IPS DF 6.9 (cell line): ENCODE results near the gene SPAG6.

Experiments used
- DNase-seq: peaks from one replicate; pipeline ENCODE4 v3.0.0-alpha.2; 2013; ENCODE audit warnings: low read depth, low spot score
- H3K27ac ChIP-seq: one replicate; pipeline ENCODE4 v1.5.1; 2013; ENCODE audit warnings: low read length, control low read depth
- H3K27me3 ChIP-seq: 2 replicates; pipeline ENCODE4 v1.6.1; 2013; ENCODE audit warnings: mild to moderate bottlenecking, low read length; ENCODE audit not compliant: control insufficient read depth, insufficient read depth
- H3K36me3 ChIP-seq: 2 replicates; pipeline ENCODE4 v1.6.1; 2013; ENCODE audit warnings: low read length; ENCODE audit not compliant: control insufficient read depth, insufficient read depth
- H3K4me1 ChIP-seq: 2 replicates; pipeline ENCODE4 v1.6.1; 2013; ENCODE audit warnings: low read length; ENCODE audit not compliant: control insufficient read depth, insufficient read depth
- H3K4me3 ChIP-seq: 2 replicates; pipeline ENCODE4 v1.5.1; 2013; ENCODE audit warnings: mild to moderate bottlenecking, low read length
- H3K9me3 ChIP-seq: 2 replicates; pipeline ENCODE4 v1.6.1; 2013; ENCODE audit warnings: low read length, inconsistent platforms; ENCODE audit not compliant: control insufficient read depth, insufficient read depth
- WGBS: extraction: QIAGEN DNeasy Blood & Tissue Kit; methylation state at CpG from one replicate; pipeline ENCODE4 v1.1.7; 2013; ENCODE audit warnings: mixed read lengths, missing lambda C conversion rate; ENCODE audit not compliant: insufficient read length, insufficient coverage; 5-methylcytosine and 5-hydroxymethylcytosine counted together

Gene SPAG6

DNA sequence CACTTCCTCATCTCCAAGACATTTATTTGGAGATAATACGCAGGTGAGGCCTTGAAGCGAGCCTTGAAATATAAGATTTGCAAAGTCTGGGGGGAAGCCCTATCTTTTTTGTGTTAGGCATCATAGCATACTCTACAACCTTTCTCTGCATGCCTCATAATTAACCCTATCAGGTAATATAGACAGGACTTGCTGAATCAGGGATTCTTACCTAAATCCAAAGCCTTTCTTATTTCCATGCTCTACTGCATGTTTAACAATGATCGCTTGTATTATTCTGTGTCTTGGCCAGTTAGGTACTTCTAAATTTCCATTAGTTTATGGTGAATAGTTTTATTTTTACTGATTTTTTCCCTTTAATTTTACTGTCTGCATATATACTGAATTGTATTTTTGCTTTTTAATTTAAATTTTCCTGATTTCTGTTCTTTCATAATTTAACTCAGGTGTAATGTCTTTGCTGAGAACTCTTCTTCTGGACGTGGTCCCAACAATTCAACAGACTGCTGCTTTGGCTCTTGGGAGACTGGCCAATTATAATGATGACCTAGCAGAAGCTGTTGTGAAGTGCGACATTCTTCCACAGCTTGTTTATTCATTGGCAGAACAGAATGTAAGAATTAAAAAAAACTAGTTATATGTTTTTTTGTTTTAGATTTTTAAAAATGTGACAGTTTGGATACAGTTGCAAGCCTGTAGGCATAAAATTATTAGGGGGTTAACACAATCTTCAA is 19.3 kb downstream of the SPAG6 start:
- H3K4me1 ChIP-seq = no peaks in the 10 kb centered on the region
- H3K27me3 ChIP-seq = no peaks in the 10 kb centered on the region
- no CpG with 5 or more reads among the region's 5 CpGs for WGBS
- no peak overlapping the region for H3K27ac ChIP-seq
- H3K36me3 ChIP-seq = no peaks in the 10 kb centered on the region
- no peak overlapping the region for H3K4me3 ChIP-seq
- H3K9me3 ChIP-seq = no peaks in the 10 kb centered on the region
- no peak for DNase-seq

DNA sequence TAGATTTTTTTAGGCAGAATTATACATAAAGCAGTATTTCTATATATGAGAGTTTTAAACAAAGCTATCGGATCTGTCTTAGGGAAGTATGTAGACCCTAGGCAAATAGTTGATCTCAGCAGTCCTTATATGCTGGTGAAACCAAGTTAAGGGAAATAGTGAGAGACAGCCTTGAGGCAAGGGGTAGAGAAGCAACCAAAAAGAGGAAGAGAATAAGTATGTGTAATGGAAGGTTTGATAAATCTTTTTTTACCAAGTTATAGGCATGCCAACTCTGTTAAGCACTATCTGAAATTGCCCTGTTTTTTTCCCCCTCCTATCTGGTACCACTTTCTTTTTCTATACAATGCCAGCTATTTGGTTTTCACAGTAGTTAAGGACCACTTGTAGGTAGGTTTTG is 19.9 kb downstream of the SPAG6 start:
- no CpG with 5 or more reads among the region's 1 CpG for WGBS
- no peak for DNase-seq
- Histone ChIP-seq H3K27me3 (no peaks in the 10 kb centered on the region), H3K4me3 (no peak overlapping the region), H3K9me3 (no peaks in the 10 kb centered on the region), H3K4me1 (no peaks in the 10 kb centered on the region), H3K36me3 (no peaks in the 10 kb centered on the region), H3K27ac (no peak overlapping the region)

DNA sequence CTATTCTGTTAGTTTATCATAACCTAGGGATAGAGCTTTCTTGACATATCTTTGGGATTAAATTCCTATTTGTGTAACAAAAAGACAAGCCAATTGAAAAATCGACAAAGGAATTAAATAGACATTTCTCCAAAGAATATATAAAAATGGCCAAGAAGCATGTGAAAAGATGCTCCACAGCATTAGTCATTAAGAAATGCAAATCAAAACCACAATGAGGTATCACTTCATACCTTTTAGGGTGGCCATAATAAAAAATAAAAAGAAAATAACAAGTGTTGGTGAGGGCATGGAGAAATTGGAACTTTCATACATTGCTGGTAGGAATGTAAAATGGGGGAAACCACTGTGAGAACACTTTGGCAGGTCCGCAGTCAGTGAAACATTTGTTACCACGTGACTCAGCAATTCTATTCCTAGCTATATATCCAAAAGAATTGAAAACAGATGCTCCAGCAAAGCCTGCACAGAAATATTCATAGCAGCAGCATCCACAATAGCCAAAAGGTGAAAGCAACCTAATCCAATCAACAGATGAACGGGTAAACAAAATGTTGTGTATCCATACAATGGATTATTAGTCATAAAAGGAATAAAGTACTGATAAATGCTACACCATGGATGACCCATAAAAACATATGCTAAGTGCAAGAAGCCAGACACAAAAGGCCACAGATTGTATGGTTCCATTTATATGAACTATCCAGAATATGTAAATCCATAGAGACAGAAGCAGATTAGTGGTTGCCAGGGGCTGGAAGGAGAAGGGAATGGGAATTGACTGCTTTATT is 20.5 kb downstream of the SPAG6 start:
- Histone ChIP-seq H3K27ac (no peak overlapping the region), H3K9me3 (no peaks in the 10 kb centered on the region), H3K4me1 (no peaks in the 10 kb centered on the region), H3K27me3 (no peaks in the 10 kb centered on the region), H3K4me3 (no peak overlapping the region), H3K36me3 (no peaks in the 10 kb centered on the region)
- DNase-seq = no peak
- WGBS = no CpG with 5 or more reads among the region's 4 CpGs

DNA sequence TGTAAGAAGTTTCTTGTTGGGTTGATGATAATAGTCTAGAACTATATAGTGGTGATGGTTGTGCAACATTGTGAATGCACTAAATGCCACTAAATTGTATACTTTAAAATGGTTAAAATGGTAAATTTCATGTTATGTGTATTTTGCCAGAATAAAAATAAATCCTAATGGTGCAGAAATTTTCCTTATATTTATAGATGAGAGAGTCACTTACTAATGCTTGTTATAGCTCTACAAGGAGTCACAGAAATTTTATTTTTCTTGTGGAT is 21.1 kb downstream of the SPAG6 start:
- Histone ChIP-seq H3K4me3 (no peak overlapping the region), H3K27ac (no peak overlapping the region), H3K4me1 (no peaks in the 10 kb centered on the region), H3K36me3 (no peaks in the 10 kb centered on the region), H3K27me3 (no peaks in the 10 kb centered on the region), H3K9me3 (no peaks in the 10 kb centered on the region)
- no peak for DNase-seq

DNA sequence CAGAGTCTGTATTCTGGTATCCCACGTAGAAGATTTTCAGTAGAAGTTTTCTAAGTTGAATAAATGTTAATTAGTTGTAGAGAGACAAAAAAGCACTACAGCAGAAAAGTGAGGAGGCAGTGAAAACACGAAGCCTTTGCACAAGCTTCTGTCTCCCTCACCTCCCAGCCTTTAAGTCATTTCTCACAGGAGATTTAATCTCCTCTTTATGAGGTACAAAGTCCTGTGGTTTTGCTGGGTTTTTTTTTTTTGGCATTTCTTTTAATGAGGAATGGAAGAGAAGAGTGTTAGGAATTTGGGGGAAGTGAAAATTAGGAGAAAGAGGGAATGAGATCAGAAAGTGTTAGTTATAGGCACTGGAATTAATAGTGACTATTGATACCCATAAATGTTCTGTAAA is 21.5 kb downstream of the SPAG6 start:
- Histone ChIP-seq H3K4me1 (no peaks in the 10 kb centered on the region), H3K36me3 (no peaks in the 10 kb centered on the region), H3K4me3 (no peak overlapping the region), H3K27me3 (no peaks in the 10 kb centered on the region), H3K27ac (no peak overlapping the region), H3K9me3 (no peaks in the 10 kb centered on the region)
- no peak for DNase-seq
- no CpG with 5 or more reads among the region's 2 CpGs for WGBS

DNA sequence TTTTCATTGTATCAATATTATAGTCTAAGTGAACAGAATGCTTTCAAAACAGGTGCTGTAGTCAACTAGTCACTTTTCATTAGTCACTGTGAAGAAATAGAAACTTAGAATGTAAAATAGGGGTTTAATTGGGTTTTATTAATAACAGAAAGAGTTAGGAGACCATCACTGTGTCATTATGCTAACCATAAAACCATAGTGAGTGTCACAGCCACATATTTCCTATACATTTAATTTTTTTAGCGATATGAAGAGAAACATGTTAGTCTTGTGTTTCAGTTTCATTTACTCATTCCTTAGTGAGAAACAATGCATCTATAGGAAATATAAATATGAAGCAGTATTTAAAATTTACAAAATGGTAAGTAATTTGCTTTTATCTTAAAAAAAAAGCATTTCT is 22.2 kb downstream of the SPAG6 start:
- Histone ChIP-seq H3K36me3 (no peaks in the 10 kb centered on the region), H3K27me3 (no peaks in the 10 kb centered on the region), H3K27ac (no peak overlapping the region), H3K4me1 (no peaks in the 10 kb centered on the region), H3K4me3 (no peak overlapping the region), H3K9me3 (no peaks in the 10 kb centered on the region)
- no peak for DNase-seq
- no CpG with 5 or more reads among the region's 1 CpG for WGBS

DNA sequence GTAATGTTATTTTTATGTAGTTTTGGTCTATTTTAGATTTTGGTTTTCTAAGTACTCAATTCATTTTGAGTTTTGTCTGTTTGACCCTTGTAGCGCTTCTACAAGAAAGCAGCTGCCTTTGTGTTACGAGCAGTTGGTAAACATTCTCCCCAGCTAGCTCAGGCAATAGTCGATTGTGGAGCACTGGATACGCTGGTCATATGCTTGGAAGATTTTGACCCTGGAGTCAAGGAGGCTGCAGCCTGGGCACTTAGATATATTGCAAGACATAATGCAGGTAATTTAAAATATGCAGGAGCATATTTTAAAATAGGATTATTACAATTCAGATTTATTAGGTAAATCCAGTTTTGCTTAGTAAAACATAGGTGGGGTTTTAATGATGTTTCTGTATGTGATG is 23.1 kb downstream of the SPAG6 start:
- Histone ChIP-seq H3K4me3 (no peak overlapping the region), H3K4me1 (no peaks in the 10 kb centered on the region), H3K36me3 (no peaks in the 10 kb centered on the region), H3K9me3 (no peaks in the 10 kb centered on the region), H3K27me3 (no peaks in the 10 kb centered on the region), H3K27ac (no peak overlapping the region)
- DNase-seq = no peak
- no CpG with 5 or more reads among the region's 4 CpGs for WGBS

DNA sequence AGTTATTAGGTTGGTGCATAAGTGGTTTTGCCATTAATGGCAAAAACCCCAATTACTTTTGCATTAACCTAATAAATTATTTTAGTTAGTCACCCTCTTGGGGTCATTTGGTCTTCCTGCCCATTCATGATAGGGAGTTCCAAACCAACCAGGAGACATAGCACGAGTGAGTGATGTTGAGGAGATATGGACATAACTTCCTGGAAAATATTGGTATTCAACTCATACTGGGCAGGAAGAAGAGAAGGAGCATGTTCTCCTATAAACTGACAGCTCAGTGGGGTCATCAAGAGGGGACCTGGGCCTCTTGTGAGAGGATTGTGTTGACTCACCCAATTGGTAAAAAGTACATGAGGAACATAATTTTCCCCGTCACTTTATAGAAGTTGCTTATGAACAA is 23.7 kb downstream of the SPAG6 start:
- no peak for DNase-seq
- H3K4me3 ChIP-seq = no peak overlapping the region
- WGBS = no CpG with 5 or more reads among the region's 2 CpGs

DNA sequence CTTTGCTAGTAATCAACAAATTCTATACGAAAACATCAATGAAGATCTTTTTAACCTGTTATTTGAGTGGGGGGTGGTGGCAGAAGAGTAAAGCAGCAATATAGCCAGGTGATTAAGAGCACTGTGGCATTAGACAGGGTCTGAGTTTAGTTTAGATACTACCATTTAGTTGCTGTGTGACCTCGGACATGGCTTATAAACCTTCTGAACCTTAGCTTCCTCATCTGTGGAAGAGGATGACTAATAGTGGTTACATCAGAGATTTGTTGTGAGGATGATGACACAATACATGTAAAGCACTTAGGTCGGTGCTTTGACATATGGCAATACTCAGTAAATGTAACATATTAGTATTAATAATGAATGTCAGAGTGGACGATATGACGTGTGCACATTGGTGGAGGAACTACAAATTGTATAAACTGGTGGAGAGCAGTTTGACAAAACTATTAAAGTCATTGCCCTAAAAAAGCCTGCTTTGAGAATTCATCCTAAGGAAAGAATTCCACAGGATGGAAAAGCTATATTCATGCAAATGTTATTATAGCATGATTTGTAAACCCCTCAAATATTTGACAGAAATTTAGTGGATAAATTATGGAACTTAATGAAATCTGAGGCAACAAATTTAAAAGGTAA is 24.3 kb downstream of the SPAG6 start:
- H3K27ac ChIP-seq = no peak overlapping the region
- H3K4me3 ChIP-seq = no peak overlapping the region
- no CpG with 5 or more reads among the region's 5 CpGs for WGBS

More for the DNA sequence above, 23.7 kb downstream of the SPAG6 start:
- Histone ChIP-seq H3K4me1 (no peaks in the 10 kb centered on the region), H3K36me3 (no peaks in the 10 kb centered on the region), H3K27ac (no peak overlapping the region), H3K27me3 (no peaks in the 10 kb centered on the region), H3K9me3 (no peaks in the 10 kb centered on the region)

DNA sequence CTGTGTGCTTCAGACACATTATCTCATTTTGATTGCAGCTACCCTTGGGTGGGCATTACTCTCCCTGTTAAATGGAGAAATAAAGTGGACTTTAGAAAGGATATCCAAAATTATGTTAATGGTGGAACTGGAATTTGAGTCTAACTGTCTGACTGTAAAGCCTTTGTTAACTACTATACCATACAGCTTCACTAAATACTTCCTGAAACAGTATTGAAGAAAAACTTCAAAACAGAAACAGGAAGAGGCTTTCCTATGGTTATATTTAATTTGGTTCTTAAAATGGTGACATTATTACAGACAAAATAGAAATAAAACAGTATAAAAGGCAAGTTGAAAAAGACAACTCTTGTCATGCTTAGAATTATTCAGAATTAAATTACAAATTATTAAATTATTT is 25.0 kb downstream of the SPAG6 start:
- no peaks in the 10 kb centered on the region for H3K27me3 ChIP-seq
- no peak for DNase-seq
- no peaks in the 10 kb centered on the region for H3K36me3 ChIP-seq
- H3K4me3 ChIP-seq = no peak overlapping the region
- no peaks in the 10 kb centered on the region for H3K4me1 ChIP-seq
- no peaks in the 10 kb centered on the region for H3K9me3 ChIP-seq
- no peak overlapping the region for H3K27ac ChIP-seq

More for the DNA sequence above, 24.3 kb downstream of the SPAG6 start:
- no peaks in the 10 kb centered on the region for H3K4me1 ChIP-seq
- H3K27me3 ChIP-seq = no peaks in the 10 kb centered on the region
- no peak for DNase-seq
- no peaks in the 10 kb centered on the region for H3K36me3 ChIP-seq
- no peaks in the 10 kb centered on the region for H3K9me3 ChIP-seq

DNA sequence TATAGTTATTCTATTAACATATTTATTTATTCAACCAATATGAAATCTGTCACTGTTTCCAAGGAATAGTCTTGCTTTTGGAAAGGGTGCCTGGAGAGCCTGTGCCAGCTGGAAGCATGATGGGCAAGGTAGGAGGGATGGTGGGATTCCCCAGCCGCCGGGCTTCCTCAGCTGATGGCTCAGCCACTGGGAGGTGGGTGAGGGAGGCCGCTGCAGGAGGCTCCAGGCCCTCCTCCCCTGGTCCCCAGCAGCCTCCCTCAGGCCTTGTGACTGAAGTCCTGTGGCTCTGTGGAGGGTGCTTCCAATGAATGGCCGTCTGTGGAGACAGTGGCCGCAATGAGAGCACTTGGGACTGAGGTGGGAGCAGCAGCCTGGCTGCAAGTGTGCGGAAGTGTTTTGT is 27.0 kb downstream of the SPAG6 start:
- no peaks in the 10 kb centered on the region for H3K27me3 ChIP-seq
- no peaks in the 10 kb centered on the region for H3K36me3 ChIP-seq
- DNase-seq = no peak
- H3K27ac ChIP-seq = no peak overlapping the region
- H3K4me1 ChIP-seq = no peaks in the 10 kb centered on the region
- no peak overlapping the region for H3K4me3 ChIP-seq
- no peaks in the 10 kb centered on the region for H3K9me3 ChIP-seq
- no CpG with 5 or more reads among the region's 6 CpGs for WGBS
